Activated T-cell treated with anti-CD3 and anti-CD28 coated beads, Interleukin-2, amount 50 U/mL, for 1 hour (primary cell): ENCODE data around the gene ATAD1.

Experiments used
- DNase-seq: peaks from one replicate; pipeline ENCODE4 v3.0.0-alpha.2; 2020

The ATAD1 gene

DNA sequence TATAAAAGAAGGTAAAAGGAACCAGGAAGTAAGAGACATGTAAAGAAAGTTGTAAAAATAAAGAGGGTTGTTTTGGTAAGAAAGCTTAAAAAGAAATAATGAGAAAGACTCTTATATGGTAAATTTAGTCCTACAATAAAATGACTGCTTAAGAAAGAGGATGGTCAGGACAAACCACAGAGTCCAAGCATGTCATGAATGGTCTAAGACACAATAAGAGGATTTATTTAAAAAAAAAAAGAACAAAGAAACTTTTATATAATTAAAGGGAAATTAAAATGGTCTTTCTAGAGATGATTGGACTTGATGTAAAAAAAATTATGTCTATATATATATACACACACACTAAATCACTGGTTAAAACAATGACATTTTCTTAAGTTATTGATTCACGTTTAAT is 18.2 kb downstream of the ATAD1 start:
- no peak for DNase-seq

DNA sequence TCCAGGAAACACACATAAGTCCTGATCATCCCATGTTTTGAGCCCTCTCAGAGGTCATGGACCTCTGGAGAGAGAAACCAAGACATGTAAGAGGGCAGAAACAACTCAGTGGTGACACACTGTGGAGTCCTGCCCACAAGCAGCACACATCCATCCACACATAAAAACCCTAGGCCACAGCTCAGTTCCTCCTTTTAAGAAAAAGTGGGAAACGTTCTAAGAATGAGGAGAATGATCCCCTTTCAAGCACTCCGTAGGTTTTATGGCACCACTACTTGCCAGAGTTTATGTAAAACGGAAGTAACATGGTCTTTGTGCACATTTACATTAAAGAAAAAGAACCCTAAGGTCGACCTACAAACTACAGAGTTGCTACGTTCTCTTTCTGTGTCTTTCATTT is 19.9 kb downstream of the ATAD1 start:
- no peak for DNase-seq

DNA sequence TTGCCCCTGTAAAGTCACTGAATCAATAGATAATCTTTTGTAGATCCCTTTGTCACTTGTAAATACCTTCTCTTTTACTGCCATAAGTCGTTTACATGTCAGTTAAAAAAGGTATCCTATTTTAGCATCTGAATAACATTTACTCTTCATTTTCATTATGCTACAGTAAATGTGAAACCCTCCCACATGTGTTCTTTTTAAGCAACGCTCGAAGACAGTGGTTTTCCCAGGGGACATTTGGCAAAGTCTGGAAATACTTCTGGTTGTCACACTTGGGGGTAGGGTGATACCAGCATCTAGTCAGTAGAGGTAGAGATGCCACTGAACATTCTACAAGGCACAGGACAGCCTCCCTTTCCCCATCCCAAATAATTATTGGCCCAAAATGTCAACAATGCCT is 23.7 kb downstream of the ATAD1 start:
- no peak for DNase-seq

DNA sequence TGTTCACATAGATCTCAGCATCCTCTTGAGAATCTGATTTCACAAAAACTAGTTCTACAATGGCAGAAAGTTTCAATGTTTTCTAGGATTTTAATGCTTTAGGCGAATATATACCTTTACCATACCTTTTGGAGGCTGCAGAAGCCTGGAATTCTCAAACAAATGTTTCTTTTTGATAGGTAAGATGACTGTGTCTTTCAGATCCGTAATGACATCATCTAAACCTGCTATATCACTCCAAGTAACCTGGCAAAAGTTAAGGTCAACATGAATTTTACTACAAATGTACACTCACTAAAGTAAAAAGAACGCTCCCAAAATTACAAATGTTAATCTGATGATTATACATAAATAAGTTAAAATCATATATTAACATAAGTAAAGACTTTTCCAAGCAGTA is 27.8 kb downstream of the ATAD1 start:
- no peak for DNase-seq

DNA sequence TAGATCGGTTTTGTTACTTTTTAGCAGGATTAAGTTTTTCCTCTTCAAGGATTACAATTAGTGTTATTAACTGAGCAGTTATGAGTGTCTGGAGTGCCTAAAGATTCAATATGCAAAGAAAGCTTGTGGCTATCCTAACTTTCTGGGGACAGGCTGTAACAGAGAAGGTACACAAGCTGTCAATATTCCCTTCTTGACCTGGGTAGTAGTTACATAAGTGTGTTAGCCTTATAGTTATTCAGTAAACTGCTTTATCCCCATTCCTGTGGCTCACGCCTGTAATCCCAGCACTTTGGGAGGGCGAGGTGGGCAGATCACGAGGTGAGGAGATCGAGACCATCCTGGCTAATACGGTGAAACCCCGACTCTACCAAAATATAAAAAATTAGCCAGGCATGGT is 31.6 kb downstream of the ATAD1 start:
- DNase-seq = no peak

DNA sequence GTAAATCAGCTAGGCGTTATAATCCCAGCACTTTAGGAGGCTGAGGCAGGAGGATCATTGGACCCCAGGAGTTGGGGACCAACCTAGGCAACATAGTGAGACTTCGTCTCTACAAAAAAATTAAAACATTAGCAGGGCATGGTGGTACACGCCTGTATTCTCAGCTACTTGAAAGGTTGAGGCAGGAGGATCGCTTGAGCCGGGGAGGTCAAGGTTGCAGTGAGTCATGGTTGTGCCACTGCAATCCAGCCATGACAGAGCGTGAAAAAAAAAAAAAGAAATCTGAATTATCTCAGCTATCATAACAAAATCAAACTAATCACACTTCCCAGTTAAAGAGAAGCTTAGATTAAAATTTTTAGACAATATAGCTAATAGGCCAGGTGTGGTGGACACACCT is 35.3 kb downstream of the ATAD1 start:
- DNase-seq = no peak

DNA sequence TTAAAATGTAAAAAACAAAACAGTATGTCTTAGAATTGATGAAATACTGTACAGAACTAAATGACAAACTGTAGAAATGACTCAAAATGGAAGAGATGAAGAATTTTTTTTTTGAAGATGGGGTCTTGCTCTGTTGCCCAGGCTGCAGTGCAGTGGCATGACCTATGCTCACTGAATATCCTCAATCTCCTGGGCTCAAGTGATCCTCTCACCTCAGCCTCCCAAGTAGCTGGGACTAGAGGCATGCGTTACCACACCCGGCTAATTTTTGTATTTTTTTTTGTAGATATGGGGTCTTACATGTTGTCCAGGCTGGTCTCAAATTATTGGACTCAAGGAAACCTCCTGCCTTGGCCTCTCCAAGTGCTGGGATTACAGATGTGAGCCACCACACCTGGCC is 36.5 kb downstream of the ATAD1 start:
- DNase-seq = no peak

DNA sequence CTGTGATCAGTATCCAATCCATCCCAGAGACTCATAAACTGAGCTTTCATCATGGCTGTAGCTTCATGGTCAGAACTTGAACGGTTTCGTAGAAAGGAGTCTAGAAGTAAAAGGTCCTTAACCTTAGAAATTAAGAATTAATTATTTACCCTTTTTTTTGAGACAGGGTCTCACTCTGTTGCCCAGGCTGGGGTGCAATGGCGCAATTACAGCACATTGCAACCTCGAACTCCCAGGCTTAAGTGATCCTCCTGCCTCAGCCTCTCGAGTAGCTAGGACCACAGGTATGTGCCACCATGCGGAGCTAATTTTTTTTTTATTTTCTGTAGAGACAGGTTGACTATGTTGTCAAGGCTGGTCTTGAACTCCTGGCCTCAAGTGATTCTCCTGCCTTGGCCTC is 41.7 kb downstream of the ATAD1 start:
- no peak for DNase-seq

DNA sequence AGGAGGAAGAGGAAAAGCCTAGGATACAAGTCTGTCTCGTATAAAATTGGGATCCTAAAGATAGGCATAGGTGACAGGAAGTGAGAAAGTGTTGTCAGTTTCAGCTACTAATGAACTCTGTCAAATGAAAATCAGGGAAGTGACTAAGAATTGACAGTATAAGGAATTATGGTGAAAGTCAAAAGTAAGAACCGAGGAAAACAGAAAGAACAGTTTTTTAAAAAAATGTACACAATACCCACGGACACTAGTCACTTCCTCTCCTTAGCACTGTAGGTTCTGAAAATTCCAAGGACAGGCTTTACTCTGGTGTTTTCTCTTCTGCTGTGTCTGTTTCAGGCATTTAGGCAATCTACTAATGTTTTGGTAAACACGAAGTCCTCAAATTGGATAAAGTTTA is 42.3 kb downstream of the ATAD1 start:
- no peak for DNase-seq

DNA sequence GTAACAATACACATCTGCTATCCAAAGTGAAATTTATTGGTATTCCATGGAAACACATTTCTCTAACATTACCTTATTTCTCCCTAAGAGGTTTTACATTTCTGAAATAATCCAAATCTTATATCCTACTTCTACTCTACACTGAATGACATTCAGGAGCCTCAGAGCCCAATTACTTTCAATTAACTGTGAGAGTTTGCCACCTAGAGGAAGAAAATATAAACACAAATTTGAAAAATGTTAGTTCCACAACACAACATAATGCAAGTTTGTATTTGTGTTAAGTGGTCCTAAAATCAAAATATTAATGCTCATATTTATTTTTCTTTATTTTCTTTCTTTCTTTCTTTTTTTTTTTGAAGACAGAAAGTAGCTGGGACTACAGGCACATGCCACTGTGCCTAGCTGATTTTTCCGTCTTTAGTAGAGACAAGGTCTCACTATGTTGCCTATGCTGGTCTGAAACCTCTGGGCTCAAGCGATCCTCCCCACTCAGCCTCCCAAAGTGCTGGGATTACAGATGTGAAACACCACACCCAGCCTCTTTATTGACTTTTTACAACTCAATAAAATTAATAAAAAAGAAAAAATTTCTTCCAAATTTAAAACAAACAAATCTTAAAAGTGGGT is 46.0 kb downstream of the ATAD1 start:
- no peak for DNase-seq

DNA sequence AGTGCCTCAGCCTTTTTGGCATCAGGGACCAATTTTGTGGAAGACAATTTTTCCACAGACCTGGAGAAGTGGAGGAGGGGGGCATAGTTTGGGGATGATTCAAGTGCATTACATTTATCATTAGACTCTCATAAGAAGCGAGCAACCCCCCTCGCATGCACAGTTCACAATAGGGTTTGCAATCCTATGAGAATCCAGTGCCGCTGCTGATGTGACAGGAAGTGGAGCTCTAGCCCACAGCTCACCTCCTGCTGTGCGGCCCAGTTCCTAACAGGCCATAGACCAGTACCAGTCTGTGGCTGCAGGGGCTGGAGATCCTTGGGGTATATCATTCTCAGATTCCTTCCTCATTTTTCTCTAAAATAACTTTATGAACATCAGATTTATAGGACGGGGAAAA is 50.8 kb downstream of the ATAD1 start:
- DNase-seq = no peak

DNA sequence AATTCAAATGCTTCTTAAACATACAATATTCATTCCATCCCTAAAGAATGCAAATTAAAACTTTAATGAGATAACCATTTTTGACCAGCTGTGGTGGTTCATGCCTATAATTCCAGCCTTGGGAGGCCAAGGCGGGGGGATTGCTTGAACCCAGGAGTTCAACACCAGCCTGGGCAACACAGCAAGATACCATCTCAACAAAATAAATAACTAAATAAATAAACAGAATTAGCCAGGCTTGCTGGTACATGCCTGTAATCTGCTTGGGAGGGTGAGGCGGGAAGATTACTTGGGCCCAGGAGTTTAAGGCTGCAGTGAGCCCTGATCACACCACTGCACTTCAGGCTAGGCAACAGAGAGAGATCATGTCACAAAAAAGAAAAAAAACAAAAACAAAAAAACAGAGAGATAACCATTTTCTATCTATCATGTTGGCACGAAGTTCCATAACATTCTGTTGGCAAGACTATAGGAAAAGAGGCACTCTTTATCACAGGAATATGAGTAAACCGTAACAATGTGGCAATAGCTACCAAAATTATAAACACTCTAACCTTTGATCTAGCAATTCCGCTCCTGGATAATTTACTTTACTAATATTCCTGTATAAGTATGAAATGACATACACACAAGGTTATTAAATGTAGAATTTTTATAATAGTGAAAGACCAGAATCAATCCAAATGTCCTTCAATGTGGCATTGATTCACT is 52.2 kb downstream of the ATAD1 start:
- no peak for DNase-seq

DNA sequence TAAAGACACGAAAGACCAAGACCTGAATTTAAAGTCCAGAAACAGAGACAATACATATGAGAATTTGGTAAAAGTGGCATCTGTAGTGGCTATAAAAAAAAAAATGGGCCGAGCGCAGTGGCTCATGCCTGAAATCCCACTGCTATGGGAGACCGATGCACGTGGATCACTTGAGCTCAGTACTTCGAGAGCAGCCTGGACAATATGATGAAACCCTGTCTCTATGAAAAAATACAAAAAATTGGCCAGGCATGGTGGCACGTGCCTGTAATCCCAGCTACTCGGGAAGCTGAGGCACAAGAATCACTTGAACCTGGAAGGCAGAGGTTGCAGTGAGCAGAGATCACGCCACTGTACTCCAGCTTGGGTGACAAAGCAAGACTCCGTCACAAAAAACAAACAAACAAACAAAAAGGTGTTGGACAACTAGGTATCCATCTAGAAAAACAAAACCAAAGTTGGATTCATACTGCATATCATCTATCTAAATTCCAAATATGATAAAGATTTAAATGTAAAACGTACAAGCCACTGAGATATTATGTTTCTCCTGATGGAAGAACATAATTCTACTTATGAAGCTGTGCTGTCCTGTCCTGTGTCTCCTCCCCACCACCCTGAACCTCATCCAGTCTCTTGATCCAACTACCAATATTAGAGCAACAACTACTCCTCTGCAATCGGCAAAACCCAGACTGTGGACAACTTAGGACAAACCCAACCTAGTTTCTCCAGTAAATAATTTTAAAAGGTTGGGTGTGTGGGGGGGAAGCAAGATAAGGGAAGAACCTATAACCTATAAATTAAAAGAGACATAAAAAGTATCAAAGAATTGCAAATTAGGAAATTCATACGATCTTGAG is 53.7 kb downstream of the ATAD1 start:
- DNase-seq = no peak

DNA sequence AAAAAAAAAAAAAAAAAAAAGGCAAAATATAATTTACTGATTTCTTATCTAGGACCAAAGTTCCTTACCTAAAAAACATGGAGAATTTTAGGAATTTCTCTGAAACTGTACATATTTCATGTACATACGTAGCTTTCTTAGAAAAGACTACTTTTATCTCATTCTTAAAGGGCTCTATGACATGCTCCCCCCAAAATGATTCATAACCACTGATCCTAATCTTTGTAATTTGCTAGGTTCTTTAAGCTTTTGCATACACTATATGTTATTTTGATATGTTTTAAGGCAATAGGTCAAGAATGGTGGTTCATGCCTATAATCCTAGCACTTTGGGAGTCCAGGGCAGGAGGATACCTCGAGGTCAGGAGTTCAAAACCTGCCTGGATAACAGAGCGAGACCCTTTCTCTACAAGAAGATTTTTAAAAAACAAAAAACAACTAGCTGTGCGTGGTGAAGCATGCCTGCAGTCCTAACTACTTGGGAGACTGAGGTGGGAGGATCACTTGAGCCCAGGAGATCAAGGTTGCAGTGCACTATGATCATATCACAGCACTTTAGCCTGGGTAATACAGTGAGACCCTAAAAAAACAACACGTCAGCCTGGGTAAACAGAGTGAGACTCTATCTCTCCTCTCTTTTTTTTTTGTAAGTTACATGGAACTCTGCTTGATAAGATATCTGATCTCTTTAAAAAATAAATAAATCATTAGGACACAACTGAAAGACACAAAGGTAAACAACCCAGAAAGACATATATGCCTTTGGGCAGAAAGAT is 54.8 kb downstream of the ATAD1 start:
- DNase-seq = no peak

DNA sequence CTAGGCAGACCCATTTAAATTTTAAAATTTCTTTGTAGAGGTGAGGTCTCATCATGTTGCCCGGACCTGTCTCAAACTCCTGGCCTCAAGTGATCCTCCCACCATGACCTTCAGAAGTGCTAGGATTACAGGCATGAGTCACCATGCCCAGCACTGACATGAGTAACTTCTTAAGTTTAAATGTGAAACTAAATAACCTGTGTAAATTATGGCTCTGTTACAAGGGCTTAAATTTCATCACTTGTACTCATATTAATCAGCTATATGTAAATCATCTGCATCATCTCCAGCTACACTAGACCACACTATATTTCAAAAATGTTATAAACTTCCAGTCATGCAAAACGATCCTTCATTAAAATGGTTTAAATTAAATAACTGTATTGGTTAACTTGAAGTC is 56.1 kb downstream of the ATAD1 start:
- DNase-seq = no peak

DNA sequence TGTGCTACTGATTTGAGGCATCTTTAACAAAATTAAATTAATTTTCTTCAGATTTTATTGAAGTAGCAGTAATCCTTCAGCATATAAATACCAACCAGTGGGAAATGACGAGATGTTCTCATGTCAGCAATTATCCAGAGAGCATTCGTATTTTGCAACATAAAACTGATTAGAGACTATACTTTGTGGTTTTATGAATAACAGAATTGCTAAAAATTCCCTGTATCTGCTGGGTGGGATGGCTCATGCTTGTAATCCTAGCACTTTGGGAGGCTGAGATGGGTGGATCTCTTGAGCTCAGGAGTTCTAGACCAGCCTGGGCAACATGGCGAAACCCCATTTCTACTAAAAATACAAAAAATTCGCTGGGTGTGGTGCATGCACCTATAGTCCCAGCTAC is 56.9 kb downstream of the ATAD1 start:
- DNase-seq = no peak

DNA sequence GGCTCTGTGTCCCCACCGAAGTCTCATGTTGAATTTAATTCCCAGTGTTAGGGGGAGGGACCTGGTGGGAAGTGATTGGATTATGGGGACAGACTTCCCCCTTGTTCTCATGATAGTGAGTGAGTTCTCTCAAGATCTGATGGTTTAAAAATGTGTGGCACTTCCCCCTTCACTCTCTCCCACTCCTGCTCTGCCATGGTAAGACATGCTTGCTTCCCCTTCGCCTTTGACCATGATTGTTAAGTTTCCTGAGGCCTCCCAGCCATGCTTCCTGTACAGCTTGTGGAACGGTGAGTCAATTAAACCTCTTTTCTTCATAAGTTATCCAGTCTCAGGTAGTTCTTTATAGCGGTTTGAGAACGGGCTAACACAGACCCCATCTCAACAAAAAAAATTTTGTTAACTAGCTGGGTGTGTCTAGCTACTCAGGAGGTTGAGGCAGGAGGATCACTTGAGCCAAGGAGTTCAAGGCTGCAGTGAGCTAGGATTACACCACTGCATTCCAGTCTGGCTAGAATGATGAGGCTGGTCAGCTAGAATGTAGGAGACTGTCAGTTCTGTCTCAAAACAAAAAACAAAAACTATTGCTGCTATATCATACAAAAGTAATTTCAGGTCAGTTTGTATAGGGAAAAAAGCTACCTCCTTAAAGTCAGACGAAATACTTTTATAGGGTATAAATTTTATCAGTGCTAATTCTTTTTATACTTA is 57.7 kb downstream of the ATAD1 start:
- no peak for DNase-seq

DNA sequence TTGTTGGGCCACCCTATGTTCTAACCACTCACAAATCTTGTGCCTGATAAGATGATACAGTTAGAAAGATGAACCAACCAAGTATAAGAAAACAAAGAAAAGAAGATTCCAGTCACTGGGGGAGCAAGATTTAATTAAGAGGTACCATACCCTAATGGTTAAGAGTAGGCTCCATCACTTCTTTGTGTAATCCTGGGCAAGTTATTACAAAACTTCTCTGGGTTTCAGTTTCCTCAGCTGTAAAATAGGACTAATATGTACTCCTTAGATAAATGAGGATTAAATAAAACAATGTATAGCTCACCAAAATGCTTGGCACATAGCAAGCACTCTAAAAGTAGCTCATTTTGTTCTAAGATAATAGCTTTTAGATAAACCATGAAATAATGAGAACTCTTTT is 58.5 kb downstream of the ATAD1 start:
- DNase-seq = no peak

DNA sequence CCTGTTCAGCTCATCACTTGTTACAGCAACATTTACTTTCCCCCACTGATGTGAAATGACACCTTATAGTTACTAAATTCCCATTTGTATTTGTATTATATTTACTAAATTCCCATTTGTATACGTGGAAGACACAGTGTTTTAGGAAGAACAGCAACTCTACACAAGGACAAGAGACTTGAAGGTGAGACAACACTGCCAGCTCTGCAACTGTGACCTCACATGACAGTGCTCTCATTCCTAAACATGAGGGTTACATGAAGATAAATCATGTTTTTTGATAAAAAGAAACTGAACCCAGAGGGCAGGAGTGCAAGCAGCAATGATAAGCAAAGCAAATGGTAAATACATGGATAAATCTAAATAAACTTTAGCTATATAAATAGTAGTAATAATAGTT is 60.3 kb downstream of the ATAD1 start:
- no peak for DNase-seq

DNA sequence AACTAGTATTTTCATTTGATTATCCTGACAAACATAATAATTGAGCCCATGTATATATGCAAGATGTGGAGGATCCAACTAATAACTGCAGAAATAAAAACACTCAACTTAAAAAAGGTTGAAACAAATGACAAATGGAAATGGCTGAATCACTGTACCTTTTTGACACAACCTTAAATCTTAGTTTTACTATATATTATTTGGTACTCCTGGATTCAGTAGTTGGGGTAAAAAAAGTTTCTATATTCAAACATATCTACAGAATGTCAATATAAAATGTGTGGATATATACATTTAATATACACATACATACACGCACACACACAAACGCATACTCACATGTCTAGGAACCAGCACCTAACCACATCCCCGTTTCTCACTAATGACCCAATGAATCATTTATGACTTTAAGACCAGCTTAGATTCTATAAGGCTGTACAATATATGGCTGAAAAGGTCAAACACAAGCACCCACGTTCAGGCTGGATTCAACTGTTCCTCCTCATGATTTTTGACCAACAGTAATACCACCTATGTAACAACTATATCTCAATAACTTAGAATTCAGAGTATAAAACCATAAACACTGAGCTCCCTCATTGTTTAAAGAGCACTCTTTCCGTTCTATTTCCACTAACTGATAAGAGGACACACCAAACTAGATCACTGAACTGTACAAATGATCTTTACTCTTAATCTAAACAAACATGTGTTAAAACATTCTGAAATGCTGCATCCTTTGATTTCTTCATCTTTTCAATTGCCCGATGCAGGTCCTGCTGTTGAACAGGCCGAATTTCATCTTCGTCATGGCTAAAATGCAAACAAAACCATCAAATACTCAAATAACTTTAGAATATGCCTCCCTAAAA is 63.8 kb downstream of the ATAD1 start:
- DNase-seq = no peak

DNA sequence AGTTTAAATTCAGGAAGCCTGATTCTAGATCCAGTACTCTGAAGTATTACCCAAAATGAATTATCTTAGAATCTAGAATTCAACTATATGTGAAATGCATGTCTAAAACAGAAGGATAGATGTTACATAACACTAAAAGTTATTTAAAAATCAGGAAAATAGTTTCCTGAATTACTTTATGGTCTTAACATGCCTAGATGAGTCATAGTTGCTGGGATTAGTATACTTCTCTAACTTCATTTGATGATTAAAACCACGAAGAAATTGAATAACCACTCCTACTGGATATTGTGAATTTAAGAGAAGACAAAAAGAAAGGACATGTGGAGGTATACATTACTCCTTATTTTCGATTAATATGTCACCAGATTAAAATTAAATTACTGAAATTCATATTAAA is 65.5 kb downstream of the ATAD1 start:
- no peak for DNase-seq

DNA sequence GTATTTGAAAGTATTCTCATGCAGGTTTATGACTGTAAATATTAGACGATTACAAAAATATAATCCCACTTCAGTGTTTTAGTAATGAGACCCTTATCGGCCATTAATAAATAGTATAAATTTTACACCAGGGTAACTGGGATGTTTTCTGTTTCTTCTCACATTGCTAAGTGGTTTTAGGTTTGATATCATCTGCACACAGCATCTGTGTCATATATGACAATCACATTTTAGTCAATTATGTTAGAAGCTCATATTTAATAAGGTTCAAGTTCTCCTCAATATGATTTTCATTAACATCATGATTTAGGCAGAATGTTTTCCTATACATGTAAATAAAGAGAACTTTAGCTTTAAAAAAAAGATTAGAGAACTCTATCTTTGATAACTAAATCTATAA is 66.8 kb downstream of the ATAD1 start:
- no peak for DNase-seq
